GM19324 (cell line): Measurements from ENCODE around the gene DCAF11.
"Not testable (repeated sequence)": the region's sequence is repeated elsewhere in the genome, so short reads cannot be mapped to it uniquely, and the experiment has no call there.

Experiments used
- ATAC-seq: cut with Tn5 transposase; IDR thresholded peaks from one replicate; pipeline ENCODE4 v1.9.1; 2021; ENCODE audit warnings: mild to moderate bottlenecking, moderate library complexity; ENCODE audit not compliant: unreplicated experiment, low FRiP score

The DCAF11 gene

GRCh38 chr14:24095271-24096068 lies 19.1 kb upstream of the DCAF11 start:
- peak; percentile 43 for ATAC-seq

- ATAC-seq: no peak
Measured at GRCh38 chr14:24096545-24097181, 17.9 kb upstream of the DCAF11 start.

- ATAC-seq: no peak
Measured at GRCh38 chr14:24098229-24098926, 16.2 kb upstream of the DCAF11 start.

GRCh38 chr14:24098927-24099813 lies 15.4 kb upstream of the DCAF11 start:
- no peak for ATAC-seq

- ATAC-seq: no peak
Measured at GRCh38 chr14:24100197-24100981, 14.2 kb upstream of the DCAF11 start.

GRCh38 chr14:24100982-24101494 lies 13.5 kb upstream of the DCAF11 start:
- no peak for ATAC-seq

- ATAC-seq: no peak
Measured at GRCh38 chr14:24102357-24103048, 12.1 kb upstream of the DCAF11 start.

- no peak for ATAC-seq
Measured at GRCh38 chr14:24103451-24103850, 11.1 kb upstream of the DCAF11 start.

GRCh38 chr14:24105609-24106239 lies 8.9 kb upstream of the DCAF11 start:
- ATAC-seq: not testable (repeated sequence)

GRCh38 chr14:24106672-24107271 lies 7.8 kb upstream of the DCAF11 start:
- no peak for ATAC-seq

GRCh38 chr14:24108336-24108874 lies 6.2 kb upstream of the DCAF11 start:
- ATAC-seq: peak; percentile 26

- ATAC-seq: no peak
Measured at GRCh38 chr14:24110060-24110459, 4.5 kb upstream of the DCAF11 start.

GRCh38 chr14:24110523-24110922 lies 4.1 kb upstream of the DCAF11 start:
- ATAC-seq: no peak

GRCh38 chr14:24113379-24113800 lies 1.2 kb upstream of the DCAF11 start:
- no peak for ATAC-seq

- peak; percentile 29 for ATAC-seq
Measured at GRCh38 chr14:24113801-24114531, 611 bp upstream of the DCAF11 start.

- no peak for ATAC-seq
Measured at GRCh38 chr14:24115422-24116127, 998 bp downstream of the DCAF11 start.
